IMR-90 (cell line): ENCODE data around the gene NHP2. TPM values are rescaled to one million over a fixed set of nuclear protein-coding genes. Genes with fewer than 3 reads are reported as not detected.
A peak's percentile ranks its signal among the peaks of the same experiment; 100 is the strongest.

Experiments used
- ATAC-seq: fragments of 200-7000 bp; cut with Tn5 transposase; 2 replicates; pipeline ENCODE4 v1.9.1; 2020; ENCODE audit warnings: low read depth, mild to moderate bottlenecking, moderate library complexity
- BruUV-seq: library from RNA; stranded (reverse); fragments of 400-500 nt; replicated peaks from 2 replicates; lab custom pipeline; 2021; lab: Mats Ljungman, UMichigan
- CTCF ChIA-PET: fragments of 300-600 bp; formaldehyde crosslinking; extraction: SDS; loops from one replicate; lab custom pipeline; 2021; ENCODE audit warnings: antibody characterized with exemption; lab: Yijun Ruan, JAX
- POLR2A ChIA-PET: fragments of 300-600 bp; sonication (Branson Sonifier 250); formaldehyde crosslinking; loops from one replicate; lab custom pipeline; 2022; ENCODE audit warnings: antibody characterized with exemption; ENCODE audit not compliant: unreplicated experiment; lab: Charles Lee
- DNase-seq: peaks from one replicate; pipeline ENCODE4 v3.0.0; 2013
- H2AFZ ChIP-seq: replicated peaks from 2 replicates; pipeline ENCODE3; 2013; ENCODE audit warnings: low read length, mild to moderate bottlenecking; ENCODE audit not compliant: poor library complexity
- H2AK5ac ChIP-seq: 2 replicates; pipeline ENCODE4 v1.6.1; 2013; ENCODE audit warnings: low read depth, low read length, inconsistent platforms
- H2AK9ac ChIP-seq: replicated peaks from 2 replicates; pipeline ENCODE3; 2013; ENCODE audit warnings: mild to moderate bottlenecking, low read depth, low read length, moderate library complexity; ENCODE audit not compliant: poor library complexity
- H2BK120ac ChIP-seq: 2 replicates; pipeline ENCODE4 v1.6.1; 2013; ENCODE audit warnings: low read depth, low read length, inconsistent platforms
- H2BK15ac ChIP-seq: 3 replicates; pipeline ENCODE4 v1.6.1; 2013; ENCODE audit warnings: low read depth, low read length, inconsistent platforms
- H2BK20ac ChIP-seq: 2 replicates; pipeline ENCODE4 v1.6.1; 2013; ENCODE audit warnings: low read depth, mild to moderate bottlenecking, inconsistent platforms, low read length, moderate library complexity
- H2BK5ac ChIP-seq: 2 replicates; pipeline ENCODE4 v1.6.1; 2013; ENCODE audit warnings: mild to moderate bottlenecking, low read depth, low read length, inconsistent platforms; ENCODE audit not compliant: poor library complexity, severe bottlenecking
- H3K14ac ChIP-seq: replicated peaks from 2 replicates; pipeline ENCODE4 v1.6.1; 2013; ENCODE audit warnings: low read depth, low read length, inconsistent platforms
- H3K18ac ChIP-seq: 2 replicates; pipeline ENCODE4 v1.6.1; 2013; ENCODE audit warnings: low read depth, low read length, control low read depth
- H3K23ac ChIP-seq: 2 replicates; pipeline ENCODE4 v1.6.1; 2013; ENCODE audit warnings: low read depth, low read length, inconsistent platforms
- H3K27ac ChIP-seq: 2 replicates; pipeline ENCODE4 v1.5.1; 2013; ENCODE audit warnings: mild to moderate bottlenecking, control low read depth, low read length; ENCODE audit not compliant: insufficient read depth
- H3K27me3 ChIP-seq: 2 replicates; pipeline ENCODE4 v1.6.1; 2013; ENCODE audit warnings: low read length; ENCODE audit not compliant: control insufficient read depth, insufficient read depth
- H3K36me3 ChIP-seq: 2 replicates; pipeline ENCODE4 v1.6.1; 2013; ENCODE audit warnings: low read length, mixed read lengths; ENCODE audit not compliant: control insufficient read depth, insufficient read depth
- H3K4ac ChIP-seq: 2 replicates; pipeline ENCODE4 v1.6.1; 2013; ENCODE audit warnings: low read depth, low read length, inconsistent platforms
- H3K4me1 ChIP-seq: 2 replicates; pipeline ENCODE4 v1.6.1; 2013; ENCODE audit warnings: low read length, mixed read lengths; ENCODE audit not compliant: control insufficient read depth, insufficient read depth
- H3K4me2 ChIP-seq: 2 replicates; pipeline ENCODE4 v1.6.1; 2013; ENCODE audit warnings: low read depth, mild to moderate bottlenecking, control low read depth, low read length, moderate library complexity
- H3K4me3 ChIP-seq: 2 replicates; pipeline ENCODE4 v1.5.1; 2013; ENCODE audit warnings: low read depth, mild to moderate bottlenecking, control low read depth, low read length, moderate library complexity; ENCODE audit not compliant: insufficient read depth
- H3K56ac ChIP-seq: 2 replicates; pipeline ENCODE4 v1.6.1; 2013; ENCODE audit warnings: low read length, inconsistent platforms; ENCODE audit not compliant: insufficient read depth; ENCODE audit errors: extremely low read depth
- H3K79me1 ChIP-seq, 2 experiments: 2 replicates each; pipeline ENCODE4 v1.6.1; 2013; ENCODE audit warnings: low read length in 2 of 2, inconsistent platforms in 1 of 2, low read depth in 1 of 2
- H3K9ac ChIP-seq: 2 replicates; pipeline ENCODE4 v1.6.1; 2013; ENCODE audit warnings: low read depth, low read length, control low read depth
- H3K9me1 ChIP-seq: 2 replicates; pipeline ENCODE4 v1.6.1; 2013; ENCODE audit warnings: low read length, inconsistent platforms; ENCODE audit not compliant: insufficient read depth
- H3K9me3 ChIP-seq: 2 replicates; pipeline ENCODE4 v1.6.1; 2013; ENCODE audit warnings: low read length; ENCODE audit not compliant: control insufficient read depth, insufficient read depth
- H4K20me1 ChIP-seq: 2 replicates; pipeline ENCODE4 v1.6.1; 2013; ENCODE audit warnings: low read length, inconsistent platforms; ENCODE audit not compliant: insufficient read depth
- H4K5ac ChIP-seq: 2 replicates; pipeline ENCODE4 v1.6.1; 2013; ENCODE audit warnings: mild to moderate bottlenecking, low read depth, low read length, control low read depth
- H4K8ac ChIP-seq, 2 experiments: 2 replicates each; pipeline ENCODE4 v1.6.1; 2013; ENCODE audit warnings: low read depth in 2 of 2, low read length in 2 of 2, control low read depth in 1 of 2, inconsistent platforms in 1 of 2
- H4K91ac ChIP-seq: 2 replicates; pipeline ENCODE4 v1.6.1; 2013; ENCODE audit warnings: low read depth, low read length, inconsistent platforms; ENCODE audit not compliant: insufficient read depth
- BHLHE40 ChIP-seq: fragments of 150-350 bp; IDR thresholded peaks from 2 replicates; pipeline ENCODE4 v1.6.1; 2016; ENCODE audit warnings: mild to moderate bottlenecking, low read depth, low read length
- CEBPB ChIP-seq: IDR thresholded peaks from 2 replicates; pipeline ENCODE4 v1.6.1; 2012; ENCODE audit warnings: low read depth, low read length, improper control_type of control experiment
- CHD1 ChIP-seq: IDR thresholded peaks from 2 replicates; pipeline ENCODE4 v1.6.1; 2012; ENCODE audit warnings: low read depth, low read length, improper control_type of control experiment
- CTCF ChIP-seq: conservative IDR thresholded peaks from 2 replicates; pipeline ENCODE4 v1.5.1; 2012; ENCODE audit warnings: mild to moderate bottlenecking, low read depth, low read length, improper control_type of control experiment
- ELK1 ChIP-seq: fragments of 150-350 bp; IDR thresholded peaks from 2 replicates; pipeline ENCODE4 v1.6.1; 2016; ENCODE audit warnings: low read depth, mild to moderate bottlenecking, low read length, moderate library complexity, borderline replicate concordance
- FOS ChIP-seq: fragments of 150-350 bp; IDR thresholded peaks from 2 replicates; pipeline ENCODE4 v1.6.1; 2016; ENCODE audit warnings: low read depth, low read length
- MAFK ChIP-seq: IDR thresholded peaks from 2 replicates; pipeline ENCODE4 v1.6.1; 2012; ENCODE audit warnings: low read depth, low read length, improper control_type of control experiment
- MAZ ChIP-seq: IDR thresholded peaks from 2 replicates; pipeline ENCODE4 v1.6.1; 2012; ENCODE audit warnings: low read depth, mild to moderate bottlenecking, low read length, improper control_type of control experiment, moderate library complexity, borderline replicate concordance
- MXI1 ChIP-seq: IDR thresholded peaks from 2 replicates; pipeline ENCODE4 v1.6.1; 2012; ENCODE audit warnings: low read depth, mild to moderate bottlenecking, low read length, moderate library complexity, borderline replicate concordance
- NFE2L2 ChIP-seq: fragments of 150-350 bp; IDR thresholded peaks from 2 replicates; pipeline ENCODE4 v1.6.1; 2016; ENCODE audit warnings: low read depth, mild to moderate bottlenecking, low read length
- POLR2A ChIP-seq: IDR thresholded peaks from 2 replicates; pipeline ENCODE4 v1.6.1; 2012; ENCODE audit warnings: mild to moderate bottlenecking, low read depth, low read length
- RAD21 ChIP-seq: IDR thresholded peaks from 2 replicates; pipeline ENCODE4 v1.6.1; 2012; ENCODE audit warnings: low read length, improper control_type of control experiment
- RCOR1 ChIP-seq: IDR thresholded peaks from 2 replicates; pipeline ENCODE4 v1.6.1; 2012; ENCODE audit warnings: mild to moderate bottlenecking, low read length, improper control_type of control experiment; ENCODE audit not compliant: insufficient replicate concordance
- RFX5 ChIP-seq: IDR thresholded peaks from 2 replicates; pipeline ENCODE4 v1.8.0; 2012; ENCODE audit warnings: low read depth, mild to moderate bottlenecking, low read length, moderate library complexity
- SMC3 ChIP-seq: fragments of 150-350 bp; IDR thresholded peaks from 2 replicates; pipeline ENCODE4 v1.6.1; 2016; ENCODE audit warnings: low read depth, mild to moderate bottlenecking, antibody characterized with exemption, low read length, moderate library complexity
- USF2 ChIP-seq: fragments of 150-350 bp; IDR thresholded peaks from 2 replicates; pipeline ENCODE4 v1.6.1; 2017; ENCODE audit warnings: mild to moderate bottlenecking, antibody characterized with exemption, low read length, low read depth
- WGBS, 2 experiments: methylation state at CpG; one replicate each; pipeline versions ENCODE4 v1.1.5 to v1.1.7; 2013; ENCODE audit warnings: missing lambda C conversion rate in 2 of 2; ENCODE audit not compliant: insufficient read length in 1 of 2; ENCODE audit errors: extremely low coverage in 2 of 2; 5-methylcytosine and 5-hydroxymethylcytosine counted together
- dilution Hi-C: fragments of 300-500 bp; cut with HindIII; formaldehyde crosslinking; loops from one replicate; pipeline ENCODE4 v1.14.3; 2018; ENCODE audit warnings: low sequenced_read_pairs; ENCODE audit not compliant: unreplicated experiment
- in situ Hi-C: fragments of 300-500 bp; cut with MboI; formaldehyde crosslinking; loops from 3 replicates; pipeline ENCODE4 v1.14.3; 2019; ENCODE audit warnings: low sequenced_read_pairs, inconsistent platforms, mixed read lengths
- intact Hi-C: fragments of 100-400 bp; cut with micrococcal nuclease; formaldehyde crosslinking; loops from 2 replicates; pipeline ENCODE4 v1.10.0; 2022
- polyA plus RNA-seq, 3 experiments: library from polyadenylated mRNA; depleted of rRNA; stranded (reverse); fragments of >200 nt; gene quantifications; 2 replicates each; pipeline ENCODE4 v1.2.3, GENCODE V29; 2012; ENCODE audit warnings: low replicate concordance in 1 of 3
- total RNA-seq: library from RNA; depleted of rRNA; stranded (reverse); fragments of >200 nt; gene quantifications from 2 replicates; pipeline ENCODE4 v1.2.3, GENCODE V29; 2012

Gene NHP2
- total and polyA plus RNA-seq, 2 of the 4 experiments (the other 2 are of a cell fraction) = 180 to 278 TPM

GRCh38 chr5:178113841-178114324, 39.8 kb downstream of the NHP2 start:
- H3K27ac ChIP-seq = no peak overlapping the region
- DNase-seq = no peak
- H2BK120ac ChIP-seq = no peak overlapping the region
- H3K14ac ChIP-seq = no peak overlapping the region
- H2AFZ ChIP-seq = peak overlapping the region; percentile 21
- peak overlapping the region; percentile 75; the same call in 1 of the 2 replicates for H3K4me2 ChIP-seq
- H3K36me3 ChIP-seq = no peaks in the 10 kb centered on the region
- POLR2A ChIA-PET = no interaction called here
- no peak overlapping the region for H3K9ac ChIP-seq
- no peak overlapping the region for H3K18ac ChIP-seq
- peak overlapping the region; percentile 20; the same call in 1 of the 2 replicates for H3K4me3 ChIP-seq
- no peak overlapping the region for H2BK5ac ChIP-seq
- WGBS, 2 experiments = no CpG with 5 or more reads among the region's 41 CpGs
- CTCF ChIA-PET = no interaction called here
- no peak overlapping the region for H4K5ac ChIP-seq
- no peak overlapping the region for H4K8ac ChIP-seq
- H2BK15ac ChIP-seq = no peak overlapping the region
- intact Hi-C loops = no loop called here
- BruUV-seq = no TSS peak
- H3K23ac ChIP-seq = no peak overlapping the region
- H3K56ac ChIP-seq = no peak overlapping the region
- no peak overlapping the region; the same call in 1 of the 2 replicates for H2AK5ac ChIP-seq
- no peaks in the 10 kb centered on the region for H4K20me1 ChIP-seq
- H3K4me1 ChIP-seq = no peaks in the 10 kb centered on the region; the same call in 1 of the 2 replicates
- no peaks in the 10 kb centered on the region for H3K9me1 ChIP-seq
- H3K9me3 ChIP-seq = no peaks in the 10 kb centered on the region
- dilution Hi-C loops = no loop called here
- TF ChIP-seq CHD1 = no peak
- TF ChIP-seq USF2 = no peak
- no peak for TF ChIP-seq RCOR1
- no peak for TF ChIP-seq CEBPB
- TF ChIP-seq MAFK = no peak
- TF ChIP-seq SMC3 = no peak
- no peak for TF ChIP-seq RAD21
- TF ChIP-seq MXI1 = no peak
- TF ChIP-seq CTCF = no peak
- no peak for TF ChIP-seq RFX5
- TF ChIP-seq NFE2L2 = no peak
- no peak for TF ChIP-seq MAZ
- no peak for TF ChIP-seq FOS
- no peak for TF ChIP-seq ELK1
- TF ChIP-seq POLR2A = no peak
- no peak for TF ChIP-seq BHLHE40
- H4K91ac ChIP-seq = no peak overlapping the region
- H3K4ac ChIP-seq = no peak overlapping the region
- in situ Hi-C loops = no loop called here
- no peaks in the 10 kb centered on the region for H3K79me1 ChIP-seq
- no peak for ATAC-seq
- no peak overlapping the region for H2BK20ac ChIP-seq
- no peak overlapping the region for H2AK9ac ChIP-seq
- peaks cover 49% of the 10 kb centered on the region for H3K27me3 ChIP-seq
